ENCODE data around the gene TM9SF4.

The TM9SF4 gene

GRCh38 chr20:32127347-32127746, 17.8 kb downstream of the TM9SF4 start:
- DNase-seq (ENCODE audit: low spot score): no peak

GRCh38 chr20:32128167-32128566, 18.7 kb downstream of the TM9SF4 start:
- DNase-seq (ENCODE audit: low spot score): no peak

- DNase-seq (ENCODE audit: low spot score): no peak
Measured at GRCh38 chr20:32129863-32130262, 20.3 kb downstream of the TM9SF4 start.

- DNase-seq (ENCODE audit: low spot score): no peak
Measured at GRCh38 chr20:32130352-32130751, 20.8 kb downstream of the TM9SF4 start.

- no peak for DNase-seq (ENCODE audit: low spot score)
Measured at GRCh38 chr20:32130965-32131364, 21.5 kb downstream of the TM9SF4 start.

- no peak for DNase-seq (ENCODE audit: low spot score)
Measured at GRCh38 chr20:32132911-32133549, 23.5 kb downstream of the TM9SF4 start.

GRCh38 chr20:32134026-32134425, 24.5 kb downstream of the TM9SF4 start:
- no peak for DNase-seq (ENCODE audit: low spot score)

GRCh38 chr20:32135983-32136515, 26.5 kb downstream of the TM9SF4 start:
- no peak for DNase-seq (ENCODE audit: low spot score)

GRCh38 chr20:32138921-32139320, 29.4 kb downstream of the TM9SF4 start:
- DNase-seq (ENCODE audit: low spot score): no peak

- DNase-seq (ENCODE audit: low spot score): no peak
Measured at GRCh38 chr20:32139947-32140346, 30.4 kb downstream of the TM9SF4 start.

GRCh38 chr20:32140603-32141002, 31.1 kb downstream of the TM9SF4 start:
- DNase-seq (ENCODE audit: low spot score): no peak

GRCh38 chr20:32141465-32141980, 32.0 kb downstream of the TM9SF4 start:
- DNase-seq (ENCODE audit: low spot score): no peak

GRCh38 chr20:32142088-32142487, 32.6 kb downstream of the TM9SF4 start:
- DNase-seq (ENCODE audit: low spot score): no peak

- DNase-seq (ENCODE audit: low spot score): no peak
Measured at GRCh38 chr20:32142991-32143390, 33.5 kb downstream of the TM9SF4 start.

- no peak for DNase-seq (ENCODE audit: low spot score)
Measured at GRCh38 chr20:32144898-32145662, 35.6 kb downstream of the TM9SF4 start.

GRCh38 chr20:32149566-32150170, 40.2 kb downstream of the TM9SF4 start:
- no peak for DNase-seq (ENCODE audit: low spot score)

GRCh38 chr20:32150291-32150848, 40.9 kb downstream of the TM9SF4 start:
- DNase-seq (ENCODE audit: low spot score): no peak

- no peak for DNase-seq (ENCODE audit: low spot score)
Measured at GRCh38 chr20:32152421-32153155, 43.1 kb downstream of the TM9SF4 start.

GRCh38 chr20:32153156-32153665, 43.7 kb downstream of the TM9SF4 start:
- no peak for DNase-seq (ENCODE audit: low spot score)

- DNase-seq (ENCODE audit: low spot score): no peak
Measured at GRCh38 chr20:32153771-32154170, 44.3 kb downstream of the TM9SF4 start.
